Measurements from ENCODE around the gene GNRHR.
"Not testable (repeated sequence)": the region's sequence is repeated elsewhere in the genome, so short reads cannot be mapped to it uniquely, and the experiment has no call there.

GNRHR gene

GRCh38 chr4:67754288-67754687 is at the start of gene GNRHR:
GNRHR (minus strand) TSS chr4:67754388; CDS start chr4:67754335, 53 bp downstream.
- DNase-seq: no peak

GRCh38 chr4:67796810-67797209 is 42.6 kb upstream of the GNRHR start:
- DNase-seq: no peak

- DNase-seq: no peak
These were observed 36.5 kb upstream of the GNRHR start for GRCh38 chr4:67790721-67791120.

- DNase-seq: no peak
These were observed 33.1 kb upstream of the GNRHR start for GRCh38 chr4:67787311-67787710.

- no peak for DNase-seq
These were observed 31.3 kb upstream of the GNRHR start for GRCh38 chr4:67785528-67785927.

- no peak for DNase-seq
These were observed 25.4 kb upstream of the GNRHR start for GRCh38 chr4:67779631-67780030.

- DNase-seq: no peak
These were observed 22.6 kb upstream of the GNRHR start for GRCh38 chr4:67776746-67777145.

- no peak for DNase-seq
These were observed 16.2 kb upstream of the GNRHR start for GRCh38 chr4:67770422-67770821.

- DNase-seq: no peak
These were observed 11.7 kb upstream of the GNRHR start for GRCh38 chr4:67765928-67766327.

GRCh38 chr4:67765401-67765800 is 11.2 kb upstream of the GNRHR start:
- no peak for DNase-seq

- no peak for DNase-seq
These were observed 10.0 kb upstream of the GNRHR start for GRCh38 chr4:67764183-67764582.

GRCh38 chr4:67762086-67762485 is 7.9 kb upstream of the GNRHR start:
- no peak for DNase-seq

GRCh38 chr4:67756991-67757390 is 2.8 kb upstream of the GNRHR start:
- not testable (repeated sequence) for DNase-seq

- DNase-seq: no peak
These were observed 1.8 kb upstream of the GNRHR start for GRCh38 chr4:67755974-67756373.

- DNase-seq: no peak
These were observed 2.9 kb downstream of the GNRHR start for GRCh38 chr4:67751260-67751659.

GRCh38 chr4:67750691-67751090 is 3.5 kb downstream of the GNRHR start:
- no peak for DNase-seq

GRCh38 chr4:67749286-67749685 is 4.9 kb downstream of the GNRHR start:
- DNase-seq: no peak

GRCh38 chr4:67746797-67747495 is 7.2 kb downstream of the GNRHR start:
- DNase-seq: peak; percentile 17

- no peak for DNase-seq
These were observed 9.5 kb downstream of the GNRHR start for GRCh38 chr4:67744561-67745283.

GRCh38 chr4:67743194-67743593 is 11.0 kb downstream of the GNRHR start:
- DNase-seq: no peak

GRCh38 chr4:67736262-67736661 is 17.9 kb downstream of the GNRHR start:
- DNase-seq: no peak

GRCh38 chr4:67735325-67735724 is 18.9 kb downstream of the GNRHR start:
- no peak for DNase-seq

GRCh38 chr4:67730511-67730910 is 23.7 kb downstream of the GNRHR start:
- DNase-seq: not testable (repeated sequence)

- no peak for DNase-seq
These were observed 26.9 kb downstream of the GNRHR start for GRCh38 chr4:67727124-67727850.
